Neutrophil (primary cell): Measurements from ENCODE around the gene MXD1.
A peak's percentile ranks its signal among the peaks of the same experiment; 100 is the strongest.

Experiments
- H3K27ac ChIP-seq: fragments of 200-600 bp; sonication (generic); 2 replicates; pipeline ENCODE4 v1.5.1; 2016; ENCODE audit warnings: mild to moderate bottlenecking, moderate library complexity
- H3K27me3 ChIP-seq: fragments of 200-600 bp; sonication (generic); 2 replicates; pipeline ENCODE4 v1.6.0; 2016; ENCODE audit warnings: mild to moderate bottlenecking
- H3K36me3 ChIP-seq: fragments of 200-600 bp; sonication (generic); 2 replicates; pipeline ENCODE4 v1.5.1; 2017
- H3K4me1 ChIP-seq, 2 experiments: fragments of 200-600 bp in 1 of 2; sonication (generic) in 1 of 2; 1 replicate in 1 of 2; 2 replicates in 1 of 2; pipeline versions ENCODE4 v1.5.1 to v1.6.1; 2013 to 2016; ENCODE audit warnings: low read depth in 1 of 2, low read length in 1 of 2, mild to moderate bottlenecking in 1 of 2, moderate library complexity in 1 of 2; ENCODE audit not compliant: control insufficient read depth in 1 of 2, insufficient read depth in 1 of 2
- H3K4me3 ChIP-seq, 2 experiments: fragments of 200-600 bp in 1 of 2; sonication (generic) in 1 of 2; 1 replicate in 1 of 2; 2 replicates in 1 of 2; pipeline ENCODE4 v1.5.1; 2013 to 2016; ENCODE audit warnings: low read depth in 1 of 2, low read length in 1 of 2, mild to moderate bottlenecking in 1 of 2, moderate library complexity in 1 of 2
- H3K9me3 ChIP-seq: fragments of 200-600 bp; sonication (generic); 2 replicates; pipeline ENCODE4 v1.5.1; 2016
- TF ChIP-seq, protein P1 (sequence below): fragments of 200-600 bp; sonication (generic); IDR thresholded peaks from 2 replicates; pipeline ENCODE4 v1.5.1; 2016; ENCODE audit warnings: antibody characterized with exemption

MXD1 gene

DNA sequence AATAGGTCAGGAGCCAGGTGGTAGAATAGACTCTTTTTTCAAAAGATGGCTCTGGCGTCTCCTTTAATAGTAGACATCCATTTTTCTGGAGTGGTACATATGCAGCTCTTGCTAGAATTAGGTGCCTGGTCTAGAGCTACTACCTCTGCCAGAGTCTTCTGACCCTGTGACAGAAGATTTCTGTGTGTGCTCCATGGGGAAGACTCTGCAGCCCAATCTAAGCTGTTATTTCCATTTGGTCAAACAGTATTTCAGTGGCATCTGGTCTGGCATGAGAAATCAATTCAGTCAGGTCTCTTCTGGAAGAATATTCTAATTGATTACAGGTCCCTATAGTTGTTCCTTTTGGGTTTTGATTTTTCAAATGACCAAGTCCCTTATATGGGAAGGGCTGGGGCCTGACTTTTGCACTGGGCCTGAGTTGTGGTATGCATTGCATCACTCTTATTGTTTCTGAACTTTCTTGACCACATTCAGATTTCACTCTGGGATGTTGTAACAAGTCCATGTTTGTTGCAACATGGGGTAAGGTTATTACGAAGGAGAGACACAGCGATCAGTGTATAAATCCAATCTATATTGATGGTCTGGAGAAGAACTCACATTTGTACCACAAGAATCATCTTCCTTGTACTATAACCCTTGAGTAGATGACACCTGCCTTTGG is 12.1 kb downstream of the MXD1 start:
- Histone ChIP-seq H3K27me3 (no peaks in the 10 kb centered on the region), H3K4me3 (peak overlapping the region; percentile 57 to 94), H3K36me3 (peaks cover 100% of the 10 kb centered on the region), H3K4me1 (peaks cover 99 to 100% of the 10 kb centered on the region in 2 experiments), H3K27ac (peak overlapping the region; percentile 99), H3K9me3 (no peaks in the 10 kb centered on the region)
- TF ChIP-seq, protein P1, sequence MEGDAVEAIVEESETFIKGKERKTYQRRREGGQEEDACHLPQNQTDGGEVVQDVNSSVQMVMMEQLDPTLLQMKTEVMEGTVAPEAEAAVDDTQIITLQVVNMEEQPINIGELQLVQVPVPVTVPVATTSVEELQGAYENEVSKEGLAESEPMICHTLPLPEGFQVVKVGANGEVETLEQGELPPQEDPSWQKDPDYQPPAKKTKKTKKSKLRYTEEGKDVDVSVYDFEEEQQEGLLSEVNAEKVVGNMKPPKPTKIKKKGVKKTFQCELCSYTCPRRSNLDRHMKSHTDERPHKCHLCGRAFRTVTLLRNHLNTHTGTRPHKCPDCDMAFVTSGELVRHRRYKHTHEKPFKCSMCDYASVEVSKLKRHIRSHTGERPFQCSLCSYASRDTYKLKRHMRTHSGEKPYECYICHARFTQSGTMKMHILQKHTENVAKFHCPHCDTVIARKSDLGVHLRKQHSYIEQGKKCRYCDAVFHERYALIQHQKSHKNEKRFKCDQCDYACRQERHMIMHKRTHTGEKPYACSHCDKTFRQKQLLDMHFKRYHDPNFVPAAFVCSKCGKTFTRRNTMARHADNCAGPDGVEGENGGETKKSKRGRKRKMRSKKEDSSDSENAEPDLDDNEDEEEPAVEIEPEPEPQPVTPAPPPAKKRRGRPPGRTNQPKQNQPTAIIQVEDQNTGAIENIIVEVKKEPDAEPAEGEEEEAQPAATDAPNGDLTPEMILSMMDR, result peak; percentile 13

DNA sequence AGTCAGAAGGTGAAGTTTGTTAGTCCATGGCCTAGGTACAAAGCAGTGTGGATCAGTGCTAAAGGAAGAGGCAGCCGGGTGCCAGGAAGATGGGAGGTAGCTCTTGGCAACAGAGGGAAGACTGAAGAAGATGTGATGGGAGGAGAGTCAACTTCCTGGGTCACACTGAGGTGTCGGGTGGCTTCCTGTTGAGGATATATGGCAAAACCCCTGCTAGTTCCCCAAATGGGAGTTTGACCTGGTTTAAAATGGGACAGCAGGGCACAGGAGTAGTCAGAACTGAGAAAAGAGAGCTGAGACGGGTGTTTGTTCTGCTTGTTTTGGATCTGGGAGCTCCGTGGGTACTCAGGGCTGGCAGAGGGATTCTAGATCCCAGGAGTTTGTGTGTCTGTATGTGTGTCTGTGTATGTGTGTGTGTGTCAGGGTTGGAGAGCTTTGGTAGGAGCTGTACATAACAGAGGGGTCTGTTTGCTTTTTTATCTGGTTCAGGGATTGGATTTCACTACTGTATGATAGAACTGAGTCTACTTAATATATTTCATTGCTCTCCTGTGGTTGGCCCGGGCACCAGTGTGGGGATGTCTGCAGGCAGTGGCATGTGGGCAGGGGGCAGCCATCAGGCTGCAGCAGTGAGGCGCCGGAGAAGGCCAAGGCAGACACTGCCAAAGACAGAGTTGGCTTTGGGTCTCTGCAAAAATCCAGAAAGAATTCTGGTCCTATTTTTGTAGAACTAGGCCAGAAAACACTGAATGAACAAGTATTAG is 17.1 kb downstream of the MXD1 start:
- Histone ChIP-seq H3K36me3 (peaks cover 100% of the 10 kb centered on the region), H3K27me3 (no peaks in the 10 kb centered on the region), H3K4me1 (peaks cover 98 to 100% of the 10 kb centered on the region in 2 experiments), H3K27ac (peak overlapping the region; percentile 99), H3K9me3 (peaks cover 4% of the 10 kb centered on the region), H3K4me3 (peak overlapping the region; percentile 32 to 94)
- TF ChIP-seq, protein P1, result no peak

DNA sequence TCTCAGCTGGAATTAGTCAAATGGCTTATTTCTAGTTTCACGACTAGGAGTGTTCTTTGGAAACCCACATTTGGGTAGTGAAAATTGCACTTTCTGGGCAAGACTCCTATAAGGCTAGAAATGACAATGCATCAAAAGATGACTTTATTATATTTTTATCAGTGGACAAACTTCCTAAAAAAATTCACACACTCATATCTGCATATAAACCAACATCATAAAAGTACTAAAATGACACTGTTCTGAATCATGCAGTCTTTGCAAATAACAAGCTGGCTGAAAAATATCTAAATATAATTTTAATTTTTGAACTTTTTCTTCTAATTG is 17.6 kb downstream of the MXD1 start:
- Histone ChIP-seq H3K9me3 (peaks cover 4% of the 10 kb centered on the region), H3K36me3 (peaks cover 100% of the 10 kb centered on the region), H3K4me3 (peak overlapping the region; percentile 32 to 94), H3K4me1 (peaks cover 99 to 100% of the 10 kb centered on the region in 2 experiments), H3K27me3 (no peaks in the 10 kb centered on the region), H3K27ac (peak overlapping the region; percentile 99)
- TF ChIP-seq, protein P1, result no peak

DNA sequence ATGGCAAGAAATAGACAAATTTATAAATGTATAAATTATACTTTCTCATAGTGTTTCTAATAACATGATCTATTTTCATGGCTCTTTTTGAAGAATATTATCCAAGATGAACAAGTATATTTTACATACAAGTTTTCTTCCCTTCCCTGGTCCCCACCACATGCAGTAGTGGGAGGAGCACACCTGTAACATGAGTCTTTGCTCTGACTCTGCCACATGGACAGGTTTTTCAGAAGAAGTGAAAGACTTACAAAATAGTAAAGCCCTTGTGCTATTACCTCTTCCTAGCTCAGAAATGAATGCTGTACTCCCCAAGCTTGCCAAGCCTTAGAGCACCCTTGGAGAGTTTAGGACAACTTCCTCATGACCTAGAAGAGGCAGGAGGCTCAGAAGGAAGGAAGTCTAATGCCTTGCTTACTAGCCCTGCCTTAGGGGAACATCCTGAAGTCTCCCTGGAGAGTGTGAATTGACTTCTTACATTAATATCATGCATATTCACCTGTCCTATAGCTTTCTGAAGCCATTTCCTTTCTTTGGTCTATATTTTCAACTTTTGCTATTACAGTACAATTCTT is 18.4 kb downstream of the MXD1 start:
- no peaks in the 10 kb centered on the region for H3K27me3 ChIP-seq
- peak overlapping the region; percentile 32 to 94 for H3K4me3 ChIP-seq
- H3K36me3 ChIP-seq, result peaks cover 100% of the 10 kb centered on the region
- peak overlapping the region; percentile 99 for H3K27ac ChIP-seq
- TF ChIP-seq, protein P1, result no peak
- H3K4me1 ChIP-seq, result peaks cover 99 to 100% of the 10 kb centered on the region in 2 experiments
- peaks cover 4% of the 10 kb centered on the region for H3K9me3 ChIP-seq

DNA sequence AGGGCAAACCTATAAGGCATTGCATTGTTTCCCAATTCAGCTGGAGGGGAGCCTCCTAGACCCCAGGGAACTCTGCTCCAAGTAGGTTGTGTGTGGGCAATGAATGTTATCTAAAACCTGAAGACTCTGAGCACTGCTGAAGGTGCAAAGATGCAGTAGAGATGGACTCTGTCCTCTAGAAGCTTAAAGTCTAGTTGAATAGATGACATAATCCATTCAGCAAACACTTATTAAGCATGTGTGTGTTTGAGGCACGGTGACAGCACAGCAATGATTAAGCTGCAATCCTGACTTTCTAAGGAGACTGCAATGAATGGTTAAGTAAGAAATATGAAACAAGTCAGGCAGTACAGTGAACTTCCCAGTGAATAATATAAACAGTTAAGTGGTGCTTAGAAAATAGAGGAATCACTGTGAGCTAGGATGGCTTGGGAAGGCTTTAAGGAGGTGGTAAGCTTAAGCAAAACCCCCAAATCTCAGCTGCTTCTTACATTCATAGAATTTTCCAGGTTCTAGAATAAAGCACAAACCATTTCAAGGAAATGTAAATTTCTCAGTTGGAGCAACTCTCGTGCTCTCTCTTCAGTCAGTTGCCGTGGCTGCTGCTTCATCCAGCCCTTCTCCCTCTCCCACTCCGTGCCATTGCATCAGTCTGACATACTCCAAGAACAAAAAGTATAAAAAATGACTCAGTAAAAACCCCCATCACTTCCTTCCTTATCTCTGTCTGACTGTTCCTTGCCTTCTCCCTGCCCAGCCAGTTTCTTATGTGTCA is 19.1 kb downstream of the MXD1 start:
- H3K27me3 ChIP-seq, result no peaks in the 10 kb centered on the region
- peak overlapping the region; percentile 99 for H3K27ac ChIP-seq
- peak overlapping the region; percentile 32 to 94 for H3K4me3 ChIP-seq
- peaks cover 99 to 100% of the 10 kb centered on the region in 2 experiments for H3K4me1 ChIP-seq
- TF ChIP-seq, protein P1, result no peak
- peaks cover 100% of the 10 kb centered on the region for H3K36me3 ChIP-seq
- H3K9me3 ChIP-seq, result peaks cover 4% of the 10 kb centered on the region
